AG04449 (cell line): ENCODE data around the gene PFKFB3.

Source experiments
- CTCF ChIA-PET: fragments of 350-600 bp; formaldehyde crosslinking; extraction: SDS; loops from one replicate; lab custom pipeline; 2021; ENCODE audit warnings: antibody characterized with exemption; lab: Yijun Ruan, JAX
- POLR2A ChIA-PET: fragments of 400-600, 350-600 bp; formaldehyde crosslinking; extraction: SDS; loops from one replicate; lab custom pipeline; 2020; ENCODE audit warnings: antibody characterized with exemption, inconsistent platforms; lab: Yijun Ruan, JAX
- DNase-seq: peaks from one replicate; pipeline ENCODE4 v3.0.0-alpha.2; 2010; ENCODE audit warnings: low read depth, low spot score
- H3K4me3 ChIP-seq: 2 replicates; pipeline ENCODE4 v1.5.1; 2011; ENCODE audit warnings: low read depth, mild to moderate bottlenecking, control low read depth, low read length
- CTCF ChIP-seq: IDR thresholded peaks from one replicate; pipeline ENCODE4 v1.5.1; 2011; ENCODE audit warnings: mild to moderate bottlenecking, moderate library complexity, low read length, control low read depth, inconsistent platforms; ENCODE audit not compliant: insufficient read depth; ENCODE audit errors: missing control alignments

The PFKFB3 gene

DNA sequence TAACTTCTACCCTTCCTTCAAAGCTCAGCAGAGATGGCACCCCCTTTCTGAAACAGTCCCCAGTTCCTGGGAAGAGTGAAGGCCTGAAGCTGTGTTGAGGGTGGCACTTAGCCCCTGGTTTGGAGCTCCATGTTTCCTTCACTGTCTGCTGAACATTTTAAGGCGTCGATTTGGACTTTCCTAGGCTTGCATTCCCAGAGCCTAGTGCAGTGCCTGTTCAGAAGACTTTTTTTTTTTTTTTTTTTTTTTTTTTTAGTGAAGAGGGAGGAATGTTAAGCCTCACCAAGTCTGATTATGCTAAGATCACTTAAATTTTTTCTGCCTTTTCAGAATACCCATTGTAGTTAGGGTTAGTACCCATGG, 97.0 kb downstream of the PFKFB3 start:
- TF ChIP-seq CTCF = no peak
- ChIA-PET POLR2A (no interaction called here), CTCF (interaction anchor here (1.1 kb wide), 1 partner anchor 13 kb away, joined by 3 read pairs; no protein-coding TSS in a partner anchor)
- H3K4me3 ChIP-seq = no peak overlapping the region
- DNase-seq = no peak

GRCh38 chr10:6300106-6300783, 97.5 kb downstream of the PFKFB3 start:
- no peak for TF ChIP-seq CTCF
- H3K4me3 ChIP-seq = no peak overlapping the region
- CTCF ChIA-PET = interaction anchor here (1.1 kb wide), 1 partner anchor 12 kb away, joined by 3 read pairs; no protein-coding TSS in a partner anchor
- POLR2A ChIA-PET = no interaction called here
- DNase-seq = no peak

- TF ChIP-seq CTCF = no peak
- H3K4me3 ChIP-seq = no peak overlapping the region
- POLR2A ChIA-PET = no interaction called here
- no peak for DNase-seq
- CTCF ChIA-PET = interaction anchor here (1.1 kb wide), 1 partner anchor 12 kb away, joined by 3 read pairs; no protein-coding TSS in a partner anchor
Observed at GRCh38 chr10:6300784-6301460, 98.2 kb downstream of the PFKFB3 start.

DNA sequence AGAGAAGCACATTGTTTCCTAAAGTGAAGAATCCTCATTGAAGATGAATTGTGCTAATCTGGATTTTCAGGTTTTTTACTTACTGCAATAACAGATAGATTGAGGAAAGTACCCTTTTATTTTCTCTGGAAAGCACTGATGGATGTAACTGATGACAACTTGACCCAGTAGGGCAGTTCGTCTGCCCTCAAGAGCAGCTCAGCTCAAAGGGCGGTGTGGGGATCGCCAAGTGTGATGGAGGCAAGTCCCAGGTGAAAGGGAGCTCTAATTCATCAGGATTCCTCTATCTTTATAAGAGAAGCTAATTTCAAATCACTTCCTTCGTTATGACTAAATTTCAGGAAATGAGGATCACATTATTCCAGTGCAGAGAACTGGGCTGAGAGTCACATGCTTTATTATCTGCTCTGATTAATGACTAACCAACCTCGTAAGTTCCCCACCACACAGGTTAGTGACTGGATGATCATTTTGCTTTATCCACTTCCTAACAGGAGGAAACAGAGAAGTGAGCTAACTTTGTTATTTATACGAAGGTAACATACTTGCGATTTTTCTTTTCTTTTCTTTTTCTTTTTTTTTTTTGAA, 98.8 kb downstream of the PFKFB3 start:
- ChIA-PET CTCF (no interaction called here), POLR2A (no interaction called here)
- no peak overlapping the region for H3K4me3 ChIP-seq
- TF ChIP-seq CTCF = no peak
- no peak for DNase-seq
